ENCODE results near the gene ROPN1B.
"Not testable (repeated sequence)": the region's sequence is repeated elsewhere in the genome, so short reads cannot be mapped to it uniquely, and the experiment has no call there.

DNA sequence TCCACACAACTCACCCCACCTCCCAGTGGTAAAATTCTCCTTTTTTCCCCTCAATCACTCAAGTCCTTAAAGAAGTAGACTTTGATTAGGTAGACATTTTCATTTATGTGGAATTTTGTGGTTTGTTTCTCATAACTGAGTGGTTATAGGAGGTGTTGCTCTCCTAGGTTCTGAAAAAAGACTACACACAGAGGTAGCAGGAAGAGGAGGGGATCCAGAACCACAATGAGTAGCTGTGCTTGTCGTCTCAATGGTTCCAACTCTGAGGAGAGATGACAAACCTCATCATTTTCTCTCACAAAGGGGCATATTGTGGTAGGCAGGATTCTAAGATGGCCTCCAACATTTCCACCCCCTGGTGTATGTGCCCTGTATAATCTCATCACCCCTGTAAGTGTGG is 5.1 kb upstream of the ROPN1B start:
- TF ChIP-seq, protein P1, sequence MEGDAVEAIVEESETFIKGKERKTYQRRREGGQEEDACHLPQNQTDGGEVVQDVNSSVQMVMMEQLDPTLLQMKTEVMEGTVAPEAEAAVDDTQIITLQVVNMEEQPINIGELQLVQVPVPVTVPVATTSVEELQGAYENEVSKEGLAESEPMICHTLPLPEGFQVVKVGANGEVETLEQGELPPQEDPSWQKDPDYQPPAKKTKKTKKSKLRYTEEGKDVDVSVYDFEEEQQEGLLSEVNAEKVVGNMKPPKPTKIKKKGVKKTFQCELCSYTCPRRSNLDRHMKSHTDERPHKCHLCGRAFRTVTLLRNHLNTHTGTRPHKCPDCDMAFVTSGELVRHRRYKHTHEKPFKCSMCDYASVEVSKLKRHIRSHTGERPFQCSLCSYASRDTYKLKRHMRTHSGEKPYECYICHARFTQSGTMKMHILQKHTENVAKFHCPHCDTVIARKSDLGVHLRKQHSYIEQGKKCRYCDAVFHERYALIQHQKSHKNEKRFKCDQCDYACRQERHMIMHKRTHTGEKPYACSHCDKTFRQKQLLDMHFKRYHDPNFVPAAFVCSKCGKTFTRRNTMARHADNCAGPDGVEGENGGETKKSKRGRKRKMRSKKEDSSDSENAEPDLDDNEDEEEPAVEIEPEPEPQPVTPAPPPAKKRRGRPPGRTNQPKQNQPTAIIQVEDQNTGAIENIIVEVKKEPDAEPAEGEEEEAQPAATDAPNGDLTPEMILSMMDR (conservative IDR thresholded peaks at IDR 0.05; ENCODE audit: low read depth, low read length): not testable (repeated sequence)
- not testable (repeated sequence) for TF ChIP-seq EZH2phosphoT487 (IDR thresholded peaks at IDR 0.05; ENCODE audit: borderline replicate concordance, low read length); EZH2 (IDR thresholded peaks at IDR 0.05; ENCODE audit: low read length, unreplicated experiment)
